Thoracic aorta (tissue), 2 donors: ENCODE measurements around the gene EEF2KMT. TPM values are rescaled to one million over a fixed set of nuclear protein-coding genes. Genes with fewer than 3 reads are reported as not detected.
"Not testable (repeated sequence)": the region's sequence is repeated elsewhere in the genome, so short reads cannot be mapped to it uniquely, and the experiment has no call there.

Experiments used
- ATAC-seq: fragments of 150-250 bp; one replicate; pipeline ENCODE4 v1.8.0; 2017; ENCODE audit warnings: low read depth; ENCODE audit not compliant: insufficient number of reproducible peaks, low FRiP score
- DNase-seq: peaks from one replicate; pipeline ENCODE4 v3.0.0-alpha.2; 2020; ENCODE audit warnings: low spot score
- H3K27ac ChIP-seq, 2 donors: fragments of 200-600 bp; sonication (generic); 1 replicate in 1 of 2; 2 replicates in 1 of 2; pipeline ENCODE4 v1.5.1; 2016; ENCODE audit warnings: mild to moderate bottlenecking in 2 of 2, moderate library complexity in 2 of 2
- H3K27me3 ChIP-seq: fragments of 200-600 bp; sonication (generic); replicated peaks from 2 replicates; pipeline ENCODE4 v1.6.0; 2016; ENCODE audit warnings: mild to moderate bottlenecking; ENCODE audit not compliant: insufficient read depth
- H3K36me3 ChIP-seq: fragments of 200-600 bp; sonication (generic); one replicate; pipeline ENCODE4 v1.5.1; 2016
- H3K4me1 ChIP-seq, 2 donors: fragments of 200-600 bp; sonication (generic); 1 replicate in 1 of 2; 2 replicates in 1 of 2; pipeline versions ENCODE4 v1.5.1 to v1.6.0; 2016; ENCODE audit warnings: low read depth in 2 of 2, mild to moderate bottlenecking in 1 of 2; ENCODE audit not compliant: control insufficient read depth in 1 of 2
- H3K4me3 ChIP-seq: fragments of 200-600 bp; sonication (generic); 2 replicates; pipeline ENCODE4 v1.5.1; 2016; ENCODE audit warnings: mild to moderate bottlenecking
- H3K9me3 ChIP-seq: fragments of 200-600 bp; sonication (generic); 2 replicates; pipeline ENCODE4 v1.5.1; 2016
- total RNA-seq, 2 donors: library from RNA; depleted of rRNA; stranded (reverse); fragments of >200 nt; gene quantifications; one replicate each; pipeline versions ENCODE4 v1.1.0 to v1.2.3, GENCODE V29; 2016
- TF ChIP-seq, protein P1 (sequence below): fragments of 200-600 bp; sonication (generic); IDR thresholded peaks from one replicate; pipeline ENCODE4 v1.5.1; 2019; ENCODE audit warnings: antibody characterized with exemption

Gene EEF2KMT
- total RNA-seq, 2 donors from 2014 or later = 6.8 to 14.9 TPM

DNA sequence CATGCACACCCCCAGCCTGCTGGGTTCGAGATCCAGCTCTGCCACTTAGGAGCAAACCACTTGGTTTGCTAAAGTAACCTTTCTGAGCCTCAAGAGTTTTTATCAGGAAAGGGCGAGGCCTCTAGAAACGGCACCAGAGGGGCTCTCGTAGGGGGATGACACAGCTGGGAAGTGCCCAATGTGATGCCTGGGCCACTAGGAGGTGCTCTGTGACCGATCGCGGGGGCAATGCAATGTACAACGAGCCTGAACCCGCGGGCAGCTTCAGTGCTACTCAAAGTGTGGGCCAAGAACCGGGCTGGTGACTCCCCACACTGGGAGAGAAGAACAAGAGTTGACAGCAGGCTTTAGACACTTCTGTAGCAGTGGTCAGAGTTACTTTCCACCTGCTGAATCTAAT is 41.2 kb downstream of the EEF2KMT start:
- Histone ChIP-seq H3K4me3 (no peak overlapping the region), H3K4me1 (no peaks in the 10 kb centered on the region), H3K27ac (no peak overlapping the region), H3K36me3 (no peaks in the 10 kb centered on the region), H3K27me3 (no peaks in the 10 kb centered on the region), H3K9me3 (no peaks in the 10 kb centered on the region)
- DNase-seq (no peak), ATAC-seq (no peak)
- TF ChIP-seq, protein P1, sequence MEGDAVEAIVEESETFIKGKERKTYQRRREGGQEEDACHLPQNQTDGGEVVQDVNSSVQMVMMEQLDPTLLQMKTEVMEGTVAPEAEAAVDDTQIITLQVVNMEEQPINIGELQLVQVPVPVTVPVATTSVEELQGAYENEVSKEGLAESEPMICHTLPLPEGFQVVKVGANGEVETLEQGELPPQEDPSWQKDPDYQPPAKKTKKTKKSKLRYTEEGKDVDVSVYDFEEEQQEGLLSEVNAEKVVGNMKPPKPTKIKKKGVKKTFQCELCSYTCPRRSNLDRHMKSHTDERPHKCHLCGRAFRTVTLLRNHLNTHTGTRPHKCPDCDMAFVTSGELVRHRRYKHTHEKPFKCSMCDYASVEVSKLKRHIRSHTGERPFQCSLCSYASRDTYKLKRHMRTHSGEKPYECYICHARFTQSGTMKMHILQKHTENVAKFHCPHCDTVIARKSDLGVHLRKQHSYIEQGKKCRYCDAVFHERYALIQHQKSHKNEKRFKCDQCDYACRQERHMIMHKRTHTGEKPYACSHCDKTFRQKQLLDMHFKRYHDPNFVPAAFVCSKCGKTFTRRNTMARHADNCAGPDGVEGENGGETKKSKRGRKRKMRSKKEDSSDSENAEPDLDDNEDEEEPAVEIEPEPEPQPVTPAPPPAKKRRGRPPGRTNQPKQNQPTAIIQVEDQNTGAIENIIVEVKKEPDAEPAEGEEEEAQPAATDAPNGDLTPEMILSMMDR = no peak

DNA sequence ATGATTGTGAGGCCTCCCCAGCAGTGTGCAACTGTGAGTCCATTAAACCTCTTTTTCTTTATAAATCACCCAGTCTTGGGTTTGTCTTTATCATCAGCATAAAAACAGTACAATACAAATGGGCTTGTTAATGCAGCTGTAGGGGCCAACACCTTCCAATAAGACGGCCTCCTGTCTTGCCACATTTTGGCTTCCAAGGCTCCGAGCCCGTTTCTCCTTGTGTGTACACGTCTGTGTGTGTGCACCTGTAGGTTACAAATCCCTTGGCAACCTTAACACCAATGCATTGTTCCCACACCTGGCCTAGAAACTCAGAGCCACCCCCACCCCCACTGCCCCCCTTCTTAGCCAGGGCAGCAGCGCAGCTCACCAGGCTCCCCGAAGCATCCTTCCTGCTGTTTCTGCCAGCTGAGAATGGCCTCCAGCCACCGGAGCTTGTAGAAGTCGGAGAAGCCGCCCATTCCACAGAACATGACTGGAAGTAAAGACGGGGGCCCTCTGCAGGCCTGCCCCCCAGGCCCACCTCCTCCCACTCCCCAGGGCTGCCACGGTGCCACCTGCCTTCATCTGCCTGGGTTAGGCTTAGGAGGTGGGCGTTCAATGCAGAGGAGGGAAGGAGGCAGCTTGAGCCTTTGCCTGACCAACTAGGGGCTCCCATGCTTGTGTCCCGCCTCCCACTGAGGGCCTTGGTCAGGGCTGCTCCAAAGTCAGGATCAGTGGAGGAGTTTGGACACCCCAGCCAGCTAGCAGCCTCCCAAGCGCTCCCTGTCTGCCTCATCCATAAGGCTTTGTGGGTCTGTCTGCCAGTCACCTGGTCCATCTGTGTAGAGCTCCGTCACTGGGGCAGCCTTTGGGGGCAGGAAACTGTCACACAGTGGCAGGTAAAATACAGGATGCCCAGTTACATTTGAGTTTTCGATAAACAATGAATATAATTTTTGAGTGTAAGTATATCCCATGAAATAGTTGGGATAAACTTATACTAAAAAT is 42.4 kb downstream of the EEF2KMT start:
- ATAC-seq (no peak), DNase-seq (no peak)
- TF ChIP-seq, protein P1 = no peak
- Histone ChIP-seq H3K27ac (no peak overlapping the region), H3K27me3 (no peaks in the 10 kb centered on the region), H3K36me3 (no peaks in the 10 kb centered on the region), H3K9me3 (no peaks in the 10 kb centered on the region), H3K4me1 (no peaks in the 10 kb centered on the region), H3K4me3 (no peak overlapping the region)

DNA sequence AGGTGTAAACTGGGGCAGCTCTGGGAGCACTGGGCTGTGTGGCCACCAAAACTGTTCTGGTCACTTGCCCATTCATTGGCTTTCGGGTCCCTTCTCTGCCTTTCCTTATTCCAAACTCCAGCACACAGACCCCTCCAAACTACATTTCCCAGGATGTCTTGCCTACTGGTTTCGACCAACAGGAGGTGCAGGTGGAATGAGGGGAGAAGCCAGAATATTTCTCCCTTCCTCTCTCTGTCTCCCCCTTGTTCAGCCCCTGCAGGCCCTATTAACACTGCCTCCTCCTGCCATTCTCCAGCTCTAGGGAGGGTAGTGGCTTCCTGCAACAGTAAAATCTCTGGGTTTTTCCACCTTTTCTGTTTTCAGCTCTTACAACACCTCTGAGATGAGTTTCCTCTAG is 50.7 kb downstream of the EEF2KMT start:
- no peak for DNase-seq
- no peak overlapping the region for H3K27ac ChIP-seq
- no peaks in the 10 kb centered on the region for H3K36me3 ChIP-seq
- no peaks in the 10 kb centered on the region for H3K9me3 ChIP-seq
- H3K4me1 ChIP-seq = no peaks in the 10 kb centered on the region
- no peak overlapping the region for H3K4me3 ChIP-seq
- ATAC-seq = no peak
- TF ChIP-seq, protein P1 = no peak
- H3K27me3 ChIP-seq = no peaks in the 10 kb centered on the region

DNA sequence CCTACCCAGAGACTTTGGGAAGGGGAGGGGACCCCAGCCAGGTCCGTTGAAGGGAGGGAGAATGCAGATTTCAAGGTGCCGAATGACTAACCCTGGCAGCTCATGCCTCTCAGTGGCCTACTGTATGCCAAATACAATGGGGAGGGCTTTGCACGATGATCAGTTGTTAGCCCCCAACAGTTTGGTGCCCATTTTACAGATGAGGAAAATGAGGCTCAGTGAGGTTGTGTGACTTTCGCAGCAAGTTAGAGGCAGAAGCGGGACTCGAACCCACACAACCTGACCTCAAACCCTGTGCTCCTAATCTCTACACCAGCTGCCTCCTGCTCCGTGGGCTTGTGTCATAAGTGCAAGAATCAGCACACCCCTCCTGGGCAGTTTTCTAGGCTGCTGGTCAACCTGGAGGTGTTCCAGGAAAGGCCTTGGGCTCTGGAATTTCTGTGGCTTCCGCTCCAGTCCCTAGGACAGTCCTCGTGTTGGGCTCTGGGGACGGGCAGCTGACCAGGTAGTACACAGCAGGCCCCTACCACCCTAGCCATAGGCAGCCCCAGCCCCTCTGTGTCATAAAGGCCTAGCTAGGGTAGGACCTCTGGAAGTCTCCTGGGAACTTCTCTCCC is 52.0 kb downstream of the EEF2KMT start:
- no peaks in the 10 kb centered on the region for H3K27me3 ChIP-seq
- no peak overlapping the region for H3K27ac ChIP-seq
- TF ChIP-seq, protein P1 = no peak
- no peak for DNase-seq
- H3K36me3 ChIP-seq = no peaks in the 10 kb centered on the region
- H3K4me3 ChIP-seq = no peak overlapping the region
- no peaks in the 10 kb centered on the region for H3K9me3 ChIP-seq
- no peak for ATAC-seq
- no peaks in the 10 kb centered on the region for H3K4me1 ChIP-seq

DNA sequence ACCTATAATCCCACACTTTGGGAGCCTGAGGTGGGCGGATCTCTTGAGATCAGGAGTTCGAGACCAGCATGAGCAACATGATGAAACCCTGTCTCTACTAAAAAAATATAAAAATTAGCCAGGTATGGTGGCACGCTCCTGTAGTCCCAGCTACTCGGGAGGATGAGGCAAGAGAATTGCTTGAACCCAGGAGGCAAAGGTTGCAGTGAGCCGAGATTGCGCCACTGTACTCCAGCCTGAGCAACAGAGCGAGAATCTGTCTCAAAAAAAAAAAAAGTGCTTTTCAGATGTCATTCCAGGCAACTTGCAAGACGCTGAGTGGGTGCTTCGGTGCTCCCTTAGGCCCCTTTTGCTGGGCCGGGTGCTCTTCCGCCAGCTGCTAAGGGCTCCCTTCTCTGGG is 53.0 kb downstream of the EEF2KMT start:
- not testable (repeated sequence) for H3K4me3 ChIP-seq, H3K27ac ChIP-seq, H3K9me3 ChIP-seq, H3K36me3 ChIP-seq, H3K4me1 ChIP-seq, DNase-seq, ATAC-seq, H3K27me3 ChIP-seq
